Small intestine (tissue), 7 donors: ENCODE results near the gene OFD1. TPM values are rescaled to one million over a fixed set of nuclear protein-coding genes. Genes with fewer than 3 reads are reported as not detected.
"Not testable (repeated sequence)": the region's sequence is repeated elsewhere in the genome, so short reads cannot be mapped to it uniquely, and the experiment has no call there.

ENCODE experiments used
- DNase-seq, 2 donors: peaks; one replicate each; pipeline versions ENCODE4 v3.0.0 to v3.0.0-alpha.2; 2013
- FAIRE-seq: peaks from 2 replicates; lab custom pipeline; 2012; peaks lifted over from hg19 to GRCh38; lab: Jason Lieb, UNC
- H3K27ac ChIP-seq, 3 donors: one replicate each; pipeline ENCODE4 v1.5.1; 2013; ENCODE audit warnings: low read length in 2 of 3, mild to moderate bottlenecking in 2 of 3, control low read depth in 1 of 3, inconsistent platforms in 1 of 3, low read depth in 1 of 3, moderate library complexity in 1 of 3
- H3K27me3 ChIP-seq, 3 donors: one replicate each; pipeline ENCODE4 v1.6.1; 2013; ENCODE audit warnings: low read length in 3 of 3, inconsistent platforms in 1 of 3; ENCODE audit not compliant: control insufficient read depth in 3 of 3, insufficient read depth in 3 of 3
- H3K36me3 ChIP-seq, 3 donors: one replicate each; pipeline ENCODE4 v1.6.1; 2013; ENCODE audit warnings: low read length in 3 of 3, inconsistent platforms in 1 of 3, low read depth in 1 of 3, mild to moderate bottlenecking in 1 of 3, moderate library complexity in 1 of 3; ENCODE audit not compliant: control insufficient read depth in 3 of 3, insufficient read depth in 2 of 3
- H3K4me1 ChIP-seq, 3 donors: one replicate each; pipeline ENCODE4 v1.6.1; 2013; ENCODE audit warnings: low read length in 2 of 3, inconsistent platforms in 1 of 3, low read depth in 1 of 3, mild to moderate bottlenecking in 1 of 3, moderate library complexity in 1 of 3; ENCODE audit not compliant: control insufficient read depth in 3 of 3, insufficient read depth in 2 of 3
- H3K4me3 ChIP-seq, 3 donors: one replicate each; pipeline ENCODE4 v1.5.1; 2013; ENCODE audit warnings: low read length in 3 of 3, control low read depth in 1 of 3, inconsistent platforms in 1 of 3, low read depth in 1 of 3, mild to moderate bottlenecking in 1 of 3, moderate library complexity in 1 of 3
- H3K9me3 ChIP-seq, 2 donors: one replicate each; pipeline ENCODE4 v1.6.1; 2013; ENCODE audit warnings: low read depth in 1 of 2, low read length in 1 of 2; ENCODE audit not compliant: control insufficient read depth in 2 of 2, insufficient read depth in 1 of 2
- WGBS, 3 donors: extraction: QIAGEN DNeasy Blood & Tissue Kit; methylation state at CpG; one replicate each; pipeline ENCODE4 v1.1.7; 2013; 5-methylcytosine and 5-hydroxymethylcytosine counted together
- polyA plus RNA-seq, 4 donors: library from polyadenylated mRNA; stranded (reverse) in 3 of 4; unstranded in 1 of 4; fragments of 200-250 nt in 3 of 4; fragments of 120-200 nt in 1 of 4; gene quantifications; one replicate each; pipeline versions ENCODE4 v1.2.1 to v1.2.3, GENCODE V29; 2013
- donor health status: healthy with polysubstance abuse.
- donor health status: control.
- donor health status: control.
- donor health status: Bipolar disorder and iron deficiency.
- donor health status: healthy.

OFD1 gene
- polyA plus RNA-seq, 4 donors: 18.3 to 71.3 (median 53.6) TPM

- H3K27ac ChIP-seq: no peak overlapping the region
- 83 to 88% (median 88%) methylated on average over 9 of the region's 9 CpGs for WGBS, 3 donors
- no peaks in the 10 kb centered on the region for H3K9me3 ChIP-seq
- H3K4me3 ChIP-seq: no peak overlapping the region
- no peaks in the 10 kb centered on the region for H3K27me3 ChIP-seq
- peaks cover 0 to 16% (median 2%) of the 10 kb centered on the region in 3 donors for H3K36me3 ChIP-seq
- FAIRE-seq (no peak), DNase-seq (no peak)
- no peaks in the 10 kb centered on the region for H3K4me1 ChIP-seq
Measured at GRCh38 chrX:13716455-13716854, 18.1 kb upstream of the OFD1 start.

DNA sequence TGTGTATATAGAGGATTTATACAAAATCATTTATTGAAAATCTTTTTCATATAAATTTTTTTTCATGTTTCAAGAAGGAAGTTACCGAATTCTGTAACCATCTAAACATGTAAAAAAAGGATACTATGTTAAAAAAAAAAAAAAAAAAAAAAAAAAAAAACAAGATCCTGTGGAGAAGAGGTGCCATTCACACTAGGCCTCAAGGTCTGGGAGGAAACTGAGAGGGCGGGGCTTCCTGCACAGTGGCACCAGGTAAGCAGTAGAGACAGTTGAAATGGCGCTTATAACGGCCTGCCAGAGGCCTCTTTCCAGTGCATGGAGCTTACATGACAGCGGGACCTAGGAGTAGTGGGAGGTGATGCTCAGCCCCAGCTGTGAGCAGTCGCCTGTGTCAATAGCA is 17.6 kb upstream of the OFD1 start:
- Histone ChIP-seq H3K27me3 (no peaks in the 10 kb centered on the region), H3K27ac (peak overlapping the region in 1 of 3 donors; percentile 14), H3K4me3 (no peak overlapping the region), H3K9me3 (no peaks in the 10 kb centered on the region), H3K36me3 (peaks cover 0 to 14% (median 2%) of the 10 kb centered on the region in 3 donors), H3K4me1 (no peaks in the 10 kb centered on the region)
- 82 to 94% (median 90%) methylated on average over 6 of the region's 6 CpGs for WGBS, 3 donors
- DNase-seq (no peak), FAIRE-seq (no peak)

DNA sequence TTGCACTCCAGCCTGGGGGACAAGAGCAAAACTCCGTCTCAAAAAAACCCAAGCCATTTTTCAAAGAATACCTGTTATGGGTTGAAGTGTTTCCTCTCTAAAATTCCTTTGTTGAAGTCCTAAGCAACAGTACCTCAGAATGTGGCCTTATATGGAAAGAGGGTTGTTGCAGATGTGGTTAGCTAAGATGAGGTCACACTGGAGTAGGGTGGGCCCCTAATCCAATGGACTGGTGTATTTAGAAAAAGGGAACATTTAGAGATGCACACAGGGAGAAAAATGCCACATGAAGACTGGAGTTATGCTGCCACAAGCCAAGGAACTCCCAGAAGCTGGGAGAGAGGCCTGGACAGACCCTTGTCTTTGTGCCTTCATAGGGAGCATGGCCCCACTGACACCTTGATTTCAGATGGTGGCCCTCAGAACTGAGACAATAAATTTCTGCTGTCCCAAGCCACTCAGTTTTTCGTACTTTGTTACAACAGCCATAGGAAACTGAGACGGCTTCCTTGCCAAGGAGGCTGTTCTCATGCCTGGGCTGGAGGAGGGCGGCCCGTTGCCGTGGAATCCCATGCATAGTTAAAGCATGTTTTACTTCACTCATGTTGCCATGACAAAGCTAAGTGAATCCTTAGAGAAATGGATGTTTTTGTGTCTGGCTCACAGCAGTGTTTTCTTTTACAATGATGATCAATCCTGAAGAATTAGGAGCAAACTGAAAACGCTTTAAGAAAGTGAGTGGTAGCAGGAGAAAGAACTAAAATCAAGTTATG is 16.7 kb upstream of the OFD1 start:
- Histone ChIP-seq H3K4me3 (no peak overlapping the region), H3K36me3 (peaks cover 0 to 12% (median 2%) of the 10 kb centered on the region in 3 donors), H3K27ac (peak overlapping the region in 1 of 3 donors; percentile 54), H3K9me3 (no peaks in the 10 kb centered on the region), H3K4me1 (no peaks in the 10 kb centered on the region), H3K27me3 (no peaks in the 10 kb centered on the region)
- FAIRE-seq (no peak), DNase-seq (no peak)
- 67 to 97% (median 86%) methylated on average over 7 of the region's 7 CpGs for WGBS, 3 donors

GRCh38 chrX:13719192-13719856 is 15.2 kb upstream of the OFD1 start:
- H3K27me3 ChIP-seq: no peaks in the 10 kb centered on the region
- no peaks in the 10 kb centered on the region for H3K9me3 ChIP-seq
- DNase-seq: no peak
- peaks cover 0 to 11% (median 2%) of the 10 kb centered on the region in 3 donors for H3K36me3 ChIP-seq
- 82 to 91% (median 84%) methylated on average over 3 of the region's 3 CpGs for WGBS, 3 donors
- FAIRE-seq: no peak
- H3K4me1 ChIP-seq: no peaks in the 10 kb centered on the region
- H3K27ac ChIP-seq: no peak overlapping the region
- no peak overlapping the region for H3K4me3 ChIP-seq

- Histone ChIP-seq H3K4me3 (no peak overlapping the region), H3K27me3 (no peaks in the 10 kb centered on the region), H3K27ac (peak overlapping the region in 1 of 3 donors; percentile 60), H3K36me3 (peaks cover 0 to 14% (median 0%) of the 10 kb centered on the region in 3 donors), H3K4me1 (no peaks in the 10 kb centered on the region), H3K9me3 (no peaks in the 10 kb centered on the region)
- no peak for FAIRE-seq
- WGBS, 3 donors: 80 to 93% (median 91%) methylated on average over 4 of the region's 4 CpGs
- no peak for DNase-seq
Measured at GRCh38 chrX:13721371-13721770, 13.2 kb upstream of the OFD1 start.

- FAIRE-seq (no peak), DNase-seq (no peak)
- Histone ChIP-seq H3K4me3 (no peak overlapping the region), H3K27me3 (no peaks in the 10 kb centered on the region), H3K36me3 (peaks cover 0 to 13% (median 0%) of the 10 kb centered on the region in 3 donors), H3K9me3 (no peaks in the 10 kb centered on the region), H3K4me1 (no peaks in the 10 kb centered on the region), H3K27ac (peak overlapping the region in 1 of 3 donors; percentile 60)
- WGBS, 3 donors: 42 to 75% (median 74%) methylated on average over 7 of the region's 7 CpGs
Measured at GRCh38 chrX:13721819-13722519, 12.6 kb upstream of the OFD1 start.

DNA sequence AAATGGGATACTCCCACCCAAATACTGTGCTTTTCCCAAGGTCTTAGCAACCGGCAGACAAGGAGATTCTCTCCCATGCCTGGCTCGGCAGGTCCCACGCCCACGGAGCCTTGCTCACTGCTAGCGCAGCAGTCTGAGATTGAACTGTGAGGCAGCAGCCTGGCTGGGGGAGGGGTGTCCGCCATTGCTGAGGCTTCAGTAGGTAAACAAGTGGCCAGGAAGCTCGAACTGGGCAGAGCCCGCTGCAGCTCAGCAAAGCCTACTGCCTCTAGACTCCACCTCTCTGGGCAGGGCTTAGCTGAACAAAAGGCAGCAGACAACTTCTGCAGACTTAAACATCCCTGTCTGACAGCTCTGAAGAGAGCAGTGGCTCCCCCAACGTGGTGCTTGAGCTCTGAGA is 9.7 kb upstream of the OFD1 start:
- H3K4me1 ChIP-seq, H3K27me3 ChIP-seq, H3K4me3 ChIP-seq, H3K9me3 ChIP-seq, DNase-seq, H3K36me3 ChIP-seq, FAIRE-seq: not testable (repeated sequence)
- WGBS, 3 donors: 79 to 84% (median 80%) methylated on average over 7 to 9 of the region's 9 CpGs
- peak overlapping the region in 1 of 3 donors; percentile 16 for H3K27ac ChIP-seq

DNA sequence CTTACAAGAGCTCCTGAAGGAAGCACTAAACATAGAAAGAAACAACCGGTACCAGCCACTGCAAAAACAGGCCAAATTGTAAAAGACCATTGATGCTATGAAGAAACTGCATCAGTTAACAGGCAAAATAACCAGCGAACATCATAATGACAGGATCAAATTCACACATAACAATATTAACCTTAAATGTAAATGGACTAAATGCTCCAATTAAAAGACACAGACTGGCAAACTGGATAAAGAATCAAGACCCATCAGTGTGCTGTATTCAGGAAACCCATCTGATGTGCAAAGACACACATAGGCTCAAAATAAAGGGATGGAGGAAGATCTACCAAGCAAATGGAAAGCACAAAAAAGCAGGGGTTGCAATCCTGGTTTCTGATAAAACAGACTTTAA is 8.0 kb upstream of the OFD1 start:
- H3K4me3 ChIP-seq, H3K27me3 ChIP-seq, H3K27ac ChIP-seq, H3K36me3 ChIP-seq, DNase-seq, H3K4me1 ChIP-seq, FAIRE-seq, H3K9me3 ChIP-seq: not testable (repeated sequence)
- 84 to 86% (median 85%) methylated on average over 2 of the region's 2 CpGs for WGBS, 3 donors
